Subcutaneous adipose tissue (tissue), 4 donors: Measurements from ENCODE around the gene RAB10. TPM values are rescaled to one million over a fixed set of nuclear protein-coding genes. Genes with fewer than 3 reads are reported as not detected.

Experiments used
- CTCF ChIP-seq: fragments of 450-650 bp; IDR thresholded peaks from one replicate; pipeline ENCODE4 v1.5.1; 2016; ENCODE audit warnings: low read depth, mild to moderate bottlenecking, control low read depth, antibody characterized with exemption, moderate library complexity
- total RNA-seq, 4 donors: library from RNA; depleted of rRNA; stranded (reverse); fragments of >200 nt; gene quantifications; one replicate each; pipeline ENCODE4 v1.1.0, GENCODE V29; 2016

Gene RAB10
- total RNA-seq, 4 donors from 2014 or later, result 73.5 to 108 (median 81.9) TPM

DNA sequence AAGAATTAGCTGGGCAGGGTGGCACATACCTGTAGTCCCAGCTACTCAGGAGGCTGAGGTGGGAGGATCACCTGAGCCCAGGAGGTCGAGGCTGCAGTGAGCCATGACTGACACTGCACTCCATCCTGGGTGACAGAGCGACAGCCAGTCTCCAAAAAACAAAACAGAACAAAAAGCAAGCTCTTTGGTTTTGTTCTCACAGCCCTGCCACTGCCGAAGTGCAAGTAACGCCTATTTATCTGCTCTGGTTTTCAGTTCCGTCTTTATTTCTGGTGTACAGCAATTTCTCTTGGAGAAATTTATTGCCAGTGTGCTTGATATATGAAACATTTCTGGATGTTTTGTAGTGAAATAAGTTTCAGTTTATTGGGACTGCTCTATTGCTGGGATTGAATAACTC is 61.9 kb downstream of the RAB10 start:
- no peak for TF ChIP-seq CTCF

- no peak for TF ChIP-seq CTCF
Measured at GRCh38 chr2:26099933-26100332, 66.0 kb downstream of the RAB10 start.

- TF ChIP-seq CTCF, result no peak
Measured at GRCh38 chr2:26100384-26100783, 66.5 kb downstream of the RAB10 start.

DNA sequence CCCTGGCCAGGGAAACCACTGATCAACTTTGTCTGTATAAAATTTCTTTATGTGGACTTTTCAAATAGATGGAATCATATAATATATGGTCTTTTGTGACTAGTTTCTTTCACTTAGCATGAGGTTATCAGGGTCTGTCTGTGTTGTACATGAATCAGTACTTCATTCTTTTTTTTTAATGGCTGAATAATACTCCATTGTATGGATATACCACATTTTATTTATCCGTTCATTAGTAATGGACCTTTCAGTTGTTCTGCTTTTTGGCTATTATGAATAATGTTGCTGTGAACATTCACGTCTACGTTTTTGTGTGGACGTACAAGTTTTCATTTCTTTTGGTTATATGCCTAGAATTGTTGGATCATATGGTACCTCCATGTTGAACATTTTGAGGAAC is 69.9 kb downstream of the RAB10 start:
- TF ChIP-seq CTCF, result no peak

DNA sequence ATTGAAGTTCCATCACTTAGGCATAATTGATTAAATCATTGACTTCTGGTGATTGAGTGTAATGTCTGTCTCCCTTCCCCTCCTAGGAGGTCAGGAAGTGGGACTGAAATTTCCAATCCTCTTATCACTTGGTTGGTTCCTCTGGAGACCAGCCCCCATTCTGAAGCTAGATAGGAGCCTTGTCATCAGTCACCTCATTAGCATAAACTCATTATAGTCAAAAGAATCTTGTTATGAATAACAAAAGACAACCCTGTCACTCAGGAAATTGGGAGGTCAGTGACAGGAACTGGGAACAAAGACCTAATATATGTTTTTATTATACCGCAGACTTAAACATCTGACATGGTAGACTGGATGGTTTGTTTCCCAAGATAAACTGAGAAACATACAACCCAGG is 78.3 kb downstream of the RAB10 start:
- no peak for TF ChIP-seq CTCF

- no peak for TF ChIP-seq CTCF
Measured at GRCh38 chr2:26114151-26114550, 80.3 kb downstream of the RAB10 start.

DNA sequence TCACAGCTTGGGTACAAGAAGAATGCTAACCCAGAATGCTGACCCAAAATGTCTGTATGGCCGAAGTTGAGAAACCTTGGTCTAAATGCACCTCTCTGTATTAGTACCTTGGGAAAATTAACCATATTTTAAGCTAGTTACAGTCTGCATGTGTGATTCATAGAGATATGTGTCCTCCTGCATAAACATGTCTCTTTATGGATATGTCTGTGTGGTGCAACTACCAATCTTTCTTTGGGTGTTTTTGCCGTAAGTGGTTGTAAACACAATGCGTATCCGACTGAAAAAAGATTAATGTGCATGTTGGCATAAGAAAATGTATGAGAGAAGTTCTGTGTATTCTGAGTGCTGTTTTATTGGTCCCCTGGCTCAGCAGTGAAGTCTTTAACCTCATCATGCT is 84.8 kb downstream of the RAB10 start:
- no peak for TF ChIP-seq CTCF
